GM12878 (cell line): ENCODE measurements around the gene LHX2. TPM values are rescaled to one million over a fixed set of nuclear protein-coding genes. Genes with fewer than 3 reads are reported as not detected.

Experiments used
- ATAC-seq: fragments of 200-7000 bp; cut with Tn5 transposase; 3 replicates; pipeline ENCODE4 v1.9.1; 2020; ENCODE audit warnings: mild to moderate bottlenecking, moderate library complexity
- BruUV-seq: library from RNA; stranded (reverse); fragments of 400-500 nt; replicated peaks from 2 replicates; lab custom pipeline; 2021; lab: Mats Ljungman, UMichigan
- CTCF ChIA-PET: fragments of 300-600 bp; sonication (Branson Sonifier 250); formaldehyde crosslinking; extraction: SDS; loops from one replicate; lab custom pipeline; 2021; ENCODE audit warnings: inconsistent platforms; lab: Yijun Ruan, JAX
- POLR2A ChIA-PET: fragments of 350-600 bp; formaldehyde crosslinking; extraction: SDS; loops from one replicate; lab custom pipeline; 2021; ENCODE audit warnings: inconsistent platforms; lab: Charles Lee
- RAD21 ChIA-PET: fragments of 300-600 bp; sonication (Branson Sonifier 250); formaldehyde crosslinking; loops from one replicate; lab custom pipeline; 2023; ENCODE audit warnings: antibody characterized with exemption; ENCODE audit not compliant: unreplicated experiment; lab: Charles Lee
- SMC1A ChIA-PET: fragments of 300-600 bp; sonication (Branson Sonifier 250); formaldehyde crosslinking; loops from one replicate; lab custom pipeline; 2023; ENCODE audit not compliant: unreplicated experiment, uncharacterized antibody; lab: Charles Lee
- DNase-seq: peaks from one replicate; pipeline ENCODE4 v3.0.0-alpha.2; 2011; ENCODE audit warnings: low read depth, low spot score
- FAIRE-seq: peaks from 3 replicates; lab custom pipeline; 2011; peaks lifted over from hg19 to GRCh38; lab: Jason Lieb, UNC
- H2AFZ ChIP-seq: 2 replicates; pipeline ENCODE4 v1.6.0; 2011; ENCODE audit warnings: low read depth, low read length, control low read depth; ENCODE audit not compliant: control insufficient read depth
- H3K27ac ChIP-seq: 2 replicates; pipeline ENCODE4 v1.5.1; 2011; ENCODE audit warnings: control low read depth; ENCODE audit not compliant: control insufficient read depth, insufficient read depth
- H3K27me3 ChIP-seq, 2 experiments: replicated peaks in 1 of 2; 2 replicates each; pipeline versions ENCODE4 v1.6.0 to v1.6.1; 2011; ENCODE audit warnings: low read length in 1 of 2; ENCODE audit not compliant: control insufficient read depth in 2 of 2, insufficient read depth in 2 of 2
- H3K36me3 ChIP-seq, 2 experiments: 2 replicates each; pipeline ENCODE4 v1.5.1; 2011; ENCODE audit warnings: low read length in 1 of 2; ENCODE audit not compliant: control insufficient read depth in 2 of 2, insufficient read depth in 2 of 2
- H3K4me1 ChIP-seq: 2 replicates; pipeline ENCODE4 v1.6.1; 2011; ENCODE audit warnings: mild to moderate bottlenecking, low read length, moderate library complexity, mixed read lengths; ENCODE audit not compliant: control insufficient read depth, insufficient read depth
- H3K4me2 ChIP-seq: 2 replicates; pipeline ENCODE4 v1.6.0; 2011; ENCODE audit warnings: control low read depth; ENCODE audit not compliant: control insufficient read depth, insufficient read depth
- H3K4me3 ChIP-seq: fragments of 200-600 bp; sonication (generic); 2 replicates; pipeline ENCODE4 v1.5.1; 2016
- H3K79me2 ChIP-seq: 2 replicates; pipeline ENCODE4 v1.6.0; 2011; ENCODE audit warnings: low read length; ENCODE audit not compliant: control insufficient read depth, insufficient read depth
- H3K9ac ChIP-seq: 2 replicates; pipeline ENCODE4 v1.8.0; 2011; ENCODE audit warnings: low read length, control low read depth, mixed read lengths; ENCODE audit not compliant: control insufficient read depth, insufficient read depth
- H3K9me3 ChIP-seq: replicated peaks from 3 replicates; pipeline ENCODE4 v1.5.1; 2011; ENCODE audit warnings: mild to moderate bottlenecking, low read length; ENCODE audit not compliant: control insufficient read depth, insufficient read depth
- H4K20me1 ChIP-seq: 2 replicates; pipeline ENCODE4 v1.6.0; 2011; ENCODE audit not compliant: control insufficient read depth, insufficient read depth
- CREB1 ChIP-seq: IDR thresholded peaks from 2 replicates; pipeline ENCODE4 v1.6.1; 2012; ENCODE audit warnings: low read depth, mild to moderate bottlenecking, inconsistent platforms
- EED ChIP-seq: sonication (generic); IDR thresholded peaks from 2 replicates; pipeline ENCODE4 v1.6.1; 2016; ENCODE audit warnings: antibody characterized with exemption, low read depth
- ESRRA ChIP-seq: IDR thresholded peaks from 2 replicates; pipeline ENCODE4 v1.6.1; 2012; ENCODE audit warnings: mild to moderate bottlenecking, low read length, improper control_type of control experiment
- IKZF1 ChIP-seq: fragments of 450-650 bp; conservative IDR thresholded peaks from 2 replicates; pipeline ENCODE4 v1.6.1; 2017; ENCODE audit warnings: antibody characterized with exemption, mild to moderate bottlenecking
- NFIC ChIP-seq: IDR thresholded peaks from 2 replicates; pipeline ENCODE4 v1.6.1; 2012; ENCODE audit warnings: low read depth, mild to moderate bottlenecking, inconsistent platforms, low read length, moderate library complexity
- PAX5 ChIP-seq: IDR thresholded peaks from 2 replicates; pipeline ENCODE4 v1.6.1; 2011; ENCODE audit warnings: low read depth, low read length, borderline replicate concordance
- POU2F2 ChIP-seq: IDR thresholded peaks from 3 replicates; pipeline ENCODE4 v1.6.1; 2011; ENCODE audit warnings: low read depth, mild to moderate bottlenecking, low read length, borderline replicate concordance
- RAD21 ChIP-seq: IDR thresholded peaks from 2 replicates; pipeline ENCODE4 v1.6.1; 2011; ENCODE audit warnings: mild to moderate bottlenecking, low read depth, low read length, moderate library complexity; ENCODE audit not compliant: insufficient read depth
- RELA ChIP-seq: fragments of 450-650 bp; IDR thresholded peaks from 2 replicates; pipeline ENCODE4 v1.8.0; 2014; ENCODE audit warnings: borderline replicate concordance; ENCODE audit not compliant: partially characterized antibody
- SIN3A ChIP-seq: IDR thresholded peaks from 2 replicates; pipeline ENCODE4 v1.6.1; 2012; ENCODE audit warnings: low read depth, low read length, improper control_type of control experiment
- SUZ12 ChIP-seq: fragments of 200-600 bp; sonication (generic); IDR thresholded peaks from one replicate; pipeline ENCODE4 v1.6.1; 2018; ENCODE audit warnings: antibody characterized with exemption, mild to moderate bottlenecking; ENCODE audit not compliant: unreplicated experiment
- WRNIP1 ChIP-seq: IDR thresholded peaks from 2 replicates; pipeline ENCODE4 v1.6.1; 2011; ENCODE audit warnings: low read depth, low read length, improper control_type of control experiment, borderline replicate concordance
- ZNF24 ChIP-seq: fragments of 450-650 bp; IDR thresholded peaks from 2 replicates; pipeline ENCODE4 v1.6.1; 2017; ENCODE audit warnings: antibody characterized with exemption, mild to moderate bottlenecking
- ZSCAN29 ChIP-seq: fragments of 450-650 bp; IDR thresholded peaks from 2 replicates; pipeline ENCODE4 v1.6.1; 2017; ENCODE audit warnings: mild to moderate bottlenecking, moderate library complexity
- WGBS: methylation state at CpG from one replicate; pipeline ENCODE4 v1.1.6; 2016; ENCODE audit warnings: low lambda C conversion rate; ENCODE audit not compliant: insufficient replicate concordance, insufficient coverage; ENCODE audit errors: missing lambda C conversion rate; 5-methylcytosine and 5-hydroxymethylcytosine counted together
- in situ Hi-C: fragments of 300-500 bp; cut with MboI; formaldehyde crosslinking; loops from 9 replicates; pipeline ENCODE4 v1.14.3; 2018; ENCODE audit warnings: mixed read lengths
- intact Hi-C: fragments of 100-400 bp; cut with micrococcal nuclease; formaldehyde crosslinking; loops from one replicate; pipeline ENCODE4 v1.14.2; 2022; ENCODE audit not compliant: unreplicated experiment
- polyA plus RNA-seq, 11 experiments: library from polyadenylated mRNA; depleted of rRNA in 4 of 11; unstranded in 6 of 11; stranded (reverse) in 5 of 11; fragments of >200 nt; fragmentation: Nextera tagmentation in 4 of 11; fragmentation: Illumina TruSeq in 1 of 11; extraction: Ambion mirVana in 4 of 11; extraction: Trizol in 1 of 11; gene quantifications; 1 replicate in 1 of 11; 2 replicates in 10 of 11; pipeline versions ENCODE4 v1.2.1 to v1.2.3, GENCODE V29; 2011 to 2016; ENCODE audit warnings: inconsistent platforms in 2 of 11, missing spikeins in 2 of 11, low read depth in 1 of 11
- total RNA-seq, 4 experiments: library from RNA; depleted of rRNA in 3 of 4; stranded (reverse); fragments of >200 nt in 3 of 4; fragmentation: Illumina TruSeq in 1 of 4; extraction: Trizol in 1 of 4; gene quantifications; 2 replicates each; pipeline versions ENCODE4 v1.2.1 to v1.2.3, GENCODE V29; 2013 to 2021
- TF ChIP-seq, protein P1 (sequence below): fragments of 450-650 bp; IDR thresholded peaks from 2 replicates; pipeline ENCODE4 v1.6.1; 2016; ENCODE audit warnings: mild to moderate bottlenecking
- TF ChIP-seq, protein P2 (sequence below): IDR thresholded peaks from 2 replicates; pipeline ENCODE4 v1.6.1; 2011; ENCODE audit warnings: mild to moderate bottlenecking, low read depth, low read length, moderate library complexity; ENCODE audit not compliant: insufficient replicate concordance
- TF ChIP-seq, protein P3 (sequence below): fragments of 450-650 bp; IDR thresholded peaks from 2 replicates; pipeline ENCODE4 v1.6.1; 2017; ENCODE audit warnings: borderline replicate concordance
- TF ChIP-seq, protein P4 (sequence below): fragments of 450-650 bp; IDR thresholded peaks from 2 replicates; pipeline ENCODE4 v1.6.1; 2017; ENCODE audit warnings: antibody characterized with exemption, mild to moderate bottlenecking, moderate library complexity

Gene LHX2
- total and polyA plus RNA-seq, 10 of the 15 experiments (the other 5 are each of a cell fraction or from before 2014, with no cell fraction given), result 0.82 to 69.8 (median 5.3) TPM

DNA sequence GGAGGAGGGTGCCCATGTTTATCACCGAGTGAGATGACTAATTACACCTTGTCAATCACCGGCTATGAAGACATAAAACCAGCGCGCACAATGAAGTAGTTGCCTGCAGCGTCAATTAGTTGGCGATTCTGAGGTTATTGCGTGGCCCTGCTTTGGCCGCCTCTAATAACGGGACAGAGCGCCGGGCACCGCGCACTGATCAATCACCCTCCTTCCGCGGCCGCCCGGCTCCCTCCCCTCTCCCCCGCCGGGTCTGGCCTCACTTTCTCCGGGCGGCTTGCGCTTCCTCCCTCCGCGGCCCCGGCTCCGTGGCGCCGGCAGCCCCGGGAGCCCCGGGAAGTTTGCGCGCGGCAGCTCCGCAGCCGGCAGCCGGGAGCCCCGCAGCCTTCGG lies 3.3 kb upstream of the LHX2 start:
- peak; percentile 8 for ATAC-seq
- CTCF ChIA-PET, result interaction anchor here (0.6 kb wide), 1 partner anchor 77 kb away, joined by 3 read pairs; no protein-coding TSS in a partner anchor

More for the DNA sequence above, 3.3 kb upstream of the LHX2 start:
- ChIA-PET RAD21 (interaction anchor here (7.4 kb wide), 1 partner anchor 11 kb away, joined by 52 read pairs; no protein-coding TSS in a partner anchor), SMC1A (interaction anchor here (2.0 kb wide), 1 partner anchor 10 kb away, joined by 11 read pairs; no protein-coding TSS in a partner anchor), POLR2A (interaction anchor here (1.2 kb wide), 1 partner anchor 10 kb away, joined by 4 read pairs; no protein-coding TSS in a partner anchor)
- H3K27ac ChIP-seq, result no peak overlapping the region
- no peaks in the 10 kb centered on the region; the same call in 2 of the 3 replicates for H3K9me3 ChIP-seq
- no peak overlapping the region for H2AFZ ChIP-seq
- TF ChIP-seq ZSCAN29, result no peak
- no peak for TF ChIP-seq PAX5
- TF ChIP-seq, protein P1, sequence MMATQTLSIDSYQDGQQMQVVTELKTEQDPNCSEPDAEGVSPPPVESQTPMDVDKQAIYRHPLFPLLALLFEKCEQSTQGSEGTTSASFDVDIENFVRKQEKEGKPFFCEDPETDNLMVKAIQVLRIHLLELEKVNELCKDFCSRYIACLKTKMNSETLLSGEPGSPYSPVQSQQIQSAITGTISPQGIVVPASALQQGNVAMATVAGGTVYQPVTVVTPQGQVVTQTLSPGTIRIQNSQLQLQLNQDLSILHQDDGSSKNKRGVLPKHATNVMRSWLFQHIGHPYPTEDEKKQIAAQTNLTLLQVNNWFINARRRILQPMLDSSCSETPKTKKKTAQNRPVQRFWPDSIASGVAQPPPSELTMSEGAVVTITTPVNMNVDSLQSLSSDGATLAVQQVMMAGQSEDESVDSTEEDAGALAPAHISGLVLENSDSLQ, result peak; percentile 86
- no peak for TF ChIP-seq RELA
- no peak for TF ChIP-seq POU2F2
- no peak for TF ChIP-seq ESRRA
- 0 out of 2 replicates have a peak, but pooled peaks have one; percentile 5 for TF ChIP-seq EED
- no peak for TF ChIP-seq CREB1
- TF ChIP-seq, protein P2, sequence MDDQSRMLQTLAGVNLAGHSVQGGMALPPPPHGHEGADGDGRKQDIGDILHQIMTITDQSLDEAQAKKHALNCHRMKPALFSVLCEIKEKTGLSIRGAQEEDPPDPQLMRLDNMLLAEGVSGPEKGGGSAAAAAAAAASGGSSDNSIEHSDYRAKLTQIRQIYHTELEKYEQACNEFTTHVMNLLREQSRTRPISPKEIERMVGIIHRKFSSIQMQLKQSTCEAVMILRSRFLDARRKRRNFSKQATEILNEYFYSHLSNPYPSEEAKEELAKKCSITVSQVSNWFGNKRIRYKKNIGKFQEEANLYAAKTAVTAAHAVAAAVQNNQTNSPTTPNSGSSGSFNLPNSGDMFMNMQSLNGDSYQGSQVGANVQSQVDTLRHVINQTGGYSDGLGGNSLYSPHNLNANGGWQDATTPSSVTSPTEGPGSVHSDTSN, result peak; percentile 68
- no peak for TF ChIP-seq SIN3A
- no peak for TF ChIP-seq NFIC
- no peak for TF ChIP-seq ZNF24
- TF ChIP-seq WRNIP1, result no peak
- TF ChIP-seq SUZ12, result peak; percentile 89
- no peak for TF ChIP-seq RAD21
- TF ChIP-seq, protein P3, sequence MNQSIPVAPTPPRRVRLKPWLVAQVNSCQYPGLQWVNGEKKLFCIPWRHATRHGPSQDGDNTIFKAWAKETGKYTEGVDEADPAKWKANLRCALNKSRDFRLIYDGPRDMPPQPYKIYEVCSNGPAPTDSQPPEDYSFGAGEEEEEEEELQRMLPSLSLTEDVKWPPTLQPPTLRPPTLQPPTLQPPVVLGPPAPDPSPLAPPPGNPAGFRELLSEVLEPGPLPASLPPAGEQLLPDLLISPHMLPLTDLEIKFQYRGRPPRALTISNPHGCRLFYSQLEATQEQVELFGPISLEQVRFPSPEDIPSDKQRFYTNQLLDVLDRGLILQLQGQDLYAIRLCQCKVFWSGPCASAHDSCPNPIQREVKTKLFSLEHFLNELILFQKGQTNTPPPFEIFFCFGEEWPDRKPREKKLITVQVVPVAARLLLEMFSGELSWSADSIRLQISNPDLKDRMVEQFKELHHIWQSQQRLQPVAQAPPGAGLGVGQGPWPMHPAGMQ, result no peak
- TF ChIP-seq, protein P4, sequence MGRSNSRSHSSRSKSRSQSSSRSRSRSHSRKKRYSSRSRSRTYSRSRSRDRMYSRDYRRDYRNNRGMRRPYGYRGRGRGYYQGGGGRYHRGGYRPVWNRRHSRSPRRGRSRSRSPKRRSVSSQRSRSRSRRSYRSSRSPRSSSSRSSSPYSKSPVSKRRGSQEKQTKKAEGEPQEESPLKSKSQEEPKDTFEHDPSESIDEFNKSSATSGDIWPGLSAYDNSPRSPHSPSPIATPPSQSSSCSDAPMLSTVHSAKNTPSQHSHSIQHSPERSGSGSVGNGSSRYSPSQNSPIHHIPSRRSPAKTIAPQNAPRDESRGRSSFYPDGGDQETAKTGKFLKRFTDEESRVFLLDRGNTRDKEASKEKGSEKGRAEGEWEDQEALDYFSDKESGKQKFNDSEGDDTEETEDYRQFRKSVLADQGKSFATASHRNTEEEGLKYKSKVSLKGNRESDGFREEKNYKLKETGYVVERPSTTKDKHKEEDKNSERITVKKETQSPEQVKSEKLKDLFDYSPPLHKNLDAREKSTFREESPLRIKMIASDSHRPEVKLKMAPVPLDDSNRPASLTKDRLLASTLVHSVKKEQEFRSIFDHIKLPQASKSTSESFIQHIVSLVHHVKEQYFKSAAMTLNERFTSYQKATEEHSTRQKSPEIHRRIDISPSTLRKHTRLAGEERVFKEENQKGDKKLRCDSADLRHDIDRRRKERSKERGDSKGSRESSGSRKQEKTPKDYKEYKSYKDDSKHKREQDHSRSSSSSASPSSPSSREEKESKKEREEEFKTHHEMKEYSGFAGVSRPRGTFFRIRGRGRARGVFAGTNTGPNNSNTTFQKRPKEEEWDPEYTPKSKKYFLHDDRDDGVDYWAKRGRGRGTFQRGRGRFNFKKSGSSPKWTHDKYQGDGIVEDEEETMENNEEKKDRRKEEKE, result no peak
- peak; percentile 21; the same call in 1 of the 2 replicates for TF ChIP-seq IKZF1
- 15% methylated on average over 38 of the region's 38 CpGs for WGBS
- H3K36me3 ChIP-seq, result no peaks in the 10 kb centered on the region
- H3K9ac ChIP-seq, result no peak overlapping the region
- no peaks in the 10 kb centered on the region; the same call in 1 of the 2 replicates for H3K79me2 ChIP-seq
- peaks cover 25% of the 10 kb centered on the region for H3K4me1 ChIP-seq
- in situ Hi-C loops, result no loop called here
- DNase-seq (no peak), FAIRE-seq (no peak)
- BruUV-seq, result no TSS peak
- H3K4me3 ChIP-seq, result peak overlapping the region; percentile 44; the same call in 1 of the 2 replicates
- intact Hi-C loops, result no loop called here
- H3K4me2 ChIP-seq, result peak overlapping the region; percentile 79
- peaks cover 4% of the 10 kb centered on the region; the same call in 1 of the 2 replicates for H4K20me1 ChIP-seq
- H3K27me3 ChIP-seq, result peaks cover 0 to 51% of the 10 kb centered on the region in 2 experiments; a peak in 3 of 4 replicates
